SK-N-MC (cell line): ENCODE results near the gene FARP2.

Experiments
- EZH2 ChIP-seq: fragments of 200-600 bp; sonication (generic); IDR thresholded peaks from one replicate; pipeline ENCODE4 v1.6.1; 2017; ENCODE audit warnings: antibody characterized with exemption
- POLR2AphosphoS5 ChIP-seq: IDR thresholded peaks from 2 replicates; pipeline ENCODE4 v1.6.1; 2012; ENCODE audit warnings: mild to moderate bottlenecking, low read depth, low read length, borderline replicate concordance

DNA sequence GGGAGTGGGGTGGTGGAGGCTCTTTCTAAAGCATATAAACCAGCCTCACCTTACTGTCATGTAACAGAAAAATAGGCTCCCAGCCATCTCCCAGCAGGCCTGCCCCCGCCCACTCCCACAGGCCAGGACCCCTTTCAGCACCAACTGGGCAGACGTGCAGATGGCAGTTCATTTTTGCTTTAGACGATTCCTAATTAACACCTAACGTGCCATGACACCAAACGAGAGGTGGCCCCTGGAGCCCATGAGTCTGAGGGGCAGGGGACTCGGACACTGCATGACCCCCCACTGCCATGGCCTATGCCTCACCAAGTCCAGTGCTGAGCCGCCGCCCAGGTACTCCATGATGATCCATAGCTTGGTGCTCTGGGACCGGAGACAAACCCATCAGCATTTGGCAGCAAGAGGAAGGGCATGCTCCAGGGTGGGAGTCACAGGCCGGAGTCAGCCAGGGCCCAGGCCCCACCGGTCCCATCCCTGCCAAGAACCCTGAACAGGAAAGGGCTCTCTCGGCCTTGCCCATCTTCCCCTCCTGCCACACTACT, 144.4 kb downstream of the FARP2 start:
- TF ChIP-seq POLR2AphosphoS5 (no peak), EZH2 (no peak)
